Measurements from ENCODE around the gene PNMA1.

DNA sequence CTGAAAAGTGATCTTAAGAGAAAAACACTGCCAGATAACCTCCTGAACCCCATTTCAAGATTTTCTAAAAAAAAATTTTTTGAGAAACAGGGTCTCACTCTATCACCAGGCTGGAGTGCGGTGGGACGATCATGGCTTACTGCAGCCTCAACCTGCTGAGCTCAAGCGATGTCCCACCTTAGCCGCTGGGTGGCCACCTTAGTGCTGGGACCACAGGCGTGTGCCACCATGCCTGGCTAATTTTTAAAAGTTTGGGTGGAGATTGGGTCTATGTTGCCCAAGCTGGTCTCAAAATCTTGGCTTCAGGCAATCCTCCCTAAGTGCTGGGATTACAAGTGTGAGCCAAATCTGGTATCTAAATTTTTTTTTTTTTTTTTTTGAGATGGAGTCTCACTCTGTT lies 3.4 kb downstream of the PNMA1 start:
- TF ChIP-seq POLR2A (conservative IDR thresholded peaks at IDR 0.05) (no peak), EHMT2 (IDR thresholded peaks at IDR 0.05) (no peak), PHB (CRISPR knock-in tag; IDR thresholded peaks at IDR 0.05) (no peak), ZNF707 (CRISPR knock-in tag; conservative IDR thresholded peaks at IDR 0.05) (no peak), NFXL1 (CRISPR knock-in tag; IDR thresholded peaks at IDR 0.05) (no peak)
- TF ChIP-seq, protein P1, sequence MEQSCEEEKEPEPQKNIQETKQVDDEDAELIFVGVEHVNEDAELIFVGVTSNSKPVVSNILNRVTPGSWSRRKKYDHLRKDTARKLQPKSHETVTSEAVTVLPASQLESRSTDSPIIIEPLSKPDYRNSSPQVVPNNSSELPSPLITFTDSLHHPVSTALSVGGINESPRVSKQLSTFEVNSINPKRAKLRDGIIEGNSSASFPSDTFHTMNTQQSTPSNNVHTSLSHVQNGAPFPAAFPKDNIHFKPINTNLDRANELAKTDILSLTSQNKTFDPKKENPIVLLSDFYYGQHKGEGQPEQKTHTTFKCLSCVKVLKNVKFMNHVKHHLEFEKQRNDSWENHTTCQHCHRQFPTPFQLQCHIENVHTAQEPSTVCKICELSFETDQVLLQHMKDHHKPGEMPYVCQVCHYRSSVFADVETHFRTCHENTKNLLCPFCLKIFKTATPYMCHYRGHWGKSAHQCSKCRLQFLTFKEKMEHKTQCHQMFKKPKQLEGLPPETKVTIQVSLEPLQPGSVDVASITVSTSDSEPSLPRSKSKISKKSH (CRISPR knock-in tag; IDR thresholded peaks at IDR 0.05), result no peak
